HG03432 (cell line): ENCODE data around the gene SCYL3.
"Not testable (repeated sequence)": the region's sequence is repeated elsewhere in the genome, so short reads cannot be mapped to it uniquely, and the experiment has no call there.

Experiments used
- ATAC-seq: cut with Tn5 transposase; IDR thresholded peaks from one replicate; pipeline ENCODE4 v1.9.1; 2021; ENCODE audit warnings: mild to moderate bottlenecking, moderate library complexity; ENCODE audit not compliant: unreplicated experiment

Gene SCYL3

GRCh38 chr1:169893645-169894423, at the start of gene SCYL3:
Gene SCYL3 (minus strand): TSS chr1:169893896. CDS start chr1:169888840, 5,056 bp downstream.
- peak; percentile 90 for ATAC-seq

DNA sequence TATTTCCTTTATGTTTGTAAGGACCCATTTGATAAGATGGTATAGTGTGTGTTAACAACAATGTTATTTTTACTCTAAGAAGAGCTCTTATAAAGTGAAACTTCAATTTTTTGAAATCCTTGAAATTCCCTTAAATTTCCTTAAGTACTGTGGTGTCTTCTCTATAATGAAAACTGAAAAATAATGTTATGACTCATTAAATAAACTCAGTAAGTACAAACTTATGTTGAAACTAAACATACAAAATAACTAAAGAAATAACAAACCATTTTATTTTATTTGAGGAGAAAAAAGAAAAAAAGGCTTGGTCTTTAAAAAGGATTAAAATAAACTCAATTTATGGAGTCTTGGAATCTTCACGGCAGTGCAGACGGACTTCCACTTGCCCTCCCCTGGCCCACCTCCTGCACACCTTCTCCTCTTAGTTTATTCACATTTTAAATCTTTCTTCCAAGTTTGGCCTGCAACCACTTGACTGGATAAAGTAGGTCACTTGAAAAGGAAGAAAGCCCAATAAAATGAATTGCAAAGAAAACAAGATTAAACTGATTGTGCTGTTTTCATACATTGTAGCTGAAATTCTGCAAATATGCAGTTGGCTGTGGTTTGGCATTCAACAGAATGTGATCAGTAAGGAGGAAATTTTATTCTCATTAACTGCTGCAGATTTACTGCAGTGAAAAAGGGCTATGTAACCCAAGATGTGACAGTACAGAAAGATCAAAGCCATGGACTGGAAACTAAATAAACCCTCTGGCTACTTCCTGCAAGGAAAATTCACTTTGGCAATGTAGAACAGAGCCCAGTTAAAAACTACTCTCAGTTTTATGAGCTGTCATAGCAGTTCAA, 48.5 kb upstream of the SCYL3 start:
- no peak for ATAC-seq

DNA sequence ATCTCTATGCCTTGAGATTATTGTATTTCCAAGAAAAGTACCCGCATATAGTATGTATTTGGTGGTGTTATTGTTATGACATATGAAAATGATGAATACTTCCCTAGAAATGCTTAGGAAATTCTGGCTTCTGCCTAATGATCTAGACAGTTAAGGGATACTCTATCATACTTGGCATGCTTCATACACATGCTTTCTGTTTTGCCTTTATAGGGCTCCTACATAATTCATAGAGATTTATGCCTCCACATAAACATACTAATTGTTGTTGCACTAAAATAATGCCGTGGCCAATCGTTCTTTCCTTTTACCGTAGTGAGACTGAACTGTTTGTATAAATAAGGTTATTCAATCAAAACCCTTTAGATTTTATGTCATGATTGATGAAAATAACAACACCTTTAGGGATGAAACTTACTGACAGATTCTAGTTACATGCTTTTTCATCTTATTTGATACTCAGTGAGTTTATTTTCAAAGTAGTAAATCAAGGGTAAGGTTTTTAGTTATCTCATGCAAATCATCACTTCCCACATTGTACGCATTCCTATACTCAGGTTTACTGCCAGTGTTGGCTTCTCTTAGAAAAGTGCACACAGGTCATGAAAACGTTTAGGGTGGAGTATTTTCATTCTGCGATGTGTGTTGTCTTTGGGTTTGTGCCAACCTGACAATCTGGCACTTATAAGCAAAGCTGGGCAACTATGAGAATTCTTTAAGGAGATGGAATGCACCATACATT, 40.5 kb upstream of the SCYL3 start:
- ATAC-seq = no peak

- ATAC-seq = no peak
These were observed 38.1 kb upstream of the SCYL3 start for GRCh38 chr1:169931795-169932231.

DNA sequence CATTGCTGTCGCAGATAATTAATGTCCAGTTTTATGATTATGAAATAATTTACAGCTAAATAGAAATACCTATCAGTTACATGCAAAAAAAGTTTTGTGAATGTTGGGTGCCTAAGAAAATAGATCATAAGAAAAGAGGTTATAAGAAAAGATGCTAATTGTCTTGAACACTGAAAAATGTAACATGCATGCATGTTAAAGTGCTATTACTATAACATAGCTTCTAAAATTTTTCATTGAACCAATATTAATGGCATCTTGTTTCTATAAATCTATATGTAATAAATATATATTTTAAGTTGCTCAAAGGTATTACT, 35.5 kb upstream of the SCYL3 start:
- no peak for ATAC-seq

DNA sequence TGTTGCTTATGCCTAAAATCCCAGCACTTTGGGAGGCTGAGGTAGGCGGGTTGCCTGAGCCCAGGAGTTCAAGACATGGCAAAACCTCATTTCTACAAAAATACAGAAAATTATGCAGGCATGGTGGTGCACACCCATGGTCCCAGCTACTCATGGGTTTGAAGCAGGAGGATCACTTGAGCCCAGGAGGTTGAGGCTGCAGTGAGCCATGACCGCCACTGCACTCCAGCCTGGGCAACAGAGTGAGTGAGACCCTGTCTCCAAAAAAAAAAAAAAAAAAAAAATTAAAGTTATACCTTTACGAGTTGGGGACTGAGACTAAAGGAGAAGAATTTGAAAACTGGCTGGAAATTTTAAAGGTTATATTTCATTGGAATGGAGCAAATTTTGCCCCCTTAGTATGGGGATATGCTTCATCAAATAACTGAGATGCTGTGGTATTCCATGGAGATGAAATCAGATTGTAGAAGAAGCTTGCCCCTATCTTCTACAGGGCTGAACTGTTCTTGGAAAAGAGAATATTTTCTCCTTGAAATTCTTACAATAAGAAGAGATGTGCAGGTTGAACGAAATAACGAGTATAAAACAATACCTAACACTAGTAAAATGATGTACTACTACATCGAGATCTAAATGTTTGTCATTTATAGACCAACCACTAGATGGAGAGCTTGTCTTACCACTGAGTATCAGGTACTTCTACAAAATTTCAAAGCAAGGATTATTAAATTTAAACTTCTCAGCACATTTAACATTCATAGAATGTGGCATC, 34.9 kb upstream of the SCYL3 start:
- peak; percentile 69 for ATAC-seq

- ATAC-seq = peak; percentile 75
These were observed 32.1 kb upstream of the SCYL3 start for GRCh38 chr1:169925505-169926482.

- ATAC-seq = no peak
These were observed 31.1 kb upstream of the SCYL3 start for GRCh38 chr1:169924829-169925228.

DNA sequence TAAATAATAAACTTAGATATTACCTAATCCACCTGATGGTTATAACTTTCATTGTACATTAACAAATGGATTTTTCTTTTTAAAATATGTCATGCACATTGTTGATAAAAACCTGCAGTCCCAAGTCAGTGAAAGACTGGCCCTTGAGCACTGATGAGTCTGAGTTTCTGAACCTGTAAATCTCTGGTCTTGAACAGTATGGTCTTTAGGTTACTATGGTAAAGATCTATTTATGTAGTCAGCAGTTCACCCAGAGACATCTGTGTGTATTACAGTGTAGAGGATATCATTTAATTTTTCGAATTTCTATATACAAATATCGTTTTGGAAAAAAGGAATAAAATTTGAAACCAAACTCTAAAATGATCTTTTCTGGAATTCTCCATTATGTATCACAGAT, 30.4 kb upstream of the SCYL3 start:
- ATAC-seq = no peak

GRCh38 chr1:169921080-169921479, 27.4 kb upstream of the SCYL3 start:
- no peak for ATAC-seq

GRCh38 chr1:169918927-169919326, 25.2 kb upstream of the SCYL3 start:
- no peak for ATAC-seq

- not testable (repeated sequence) for ATAC-seq
These were observed 24.5 kb upstream of the SCYL3 start for GRCh38 chr1:169918220-169918619.

DNA sequence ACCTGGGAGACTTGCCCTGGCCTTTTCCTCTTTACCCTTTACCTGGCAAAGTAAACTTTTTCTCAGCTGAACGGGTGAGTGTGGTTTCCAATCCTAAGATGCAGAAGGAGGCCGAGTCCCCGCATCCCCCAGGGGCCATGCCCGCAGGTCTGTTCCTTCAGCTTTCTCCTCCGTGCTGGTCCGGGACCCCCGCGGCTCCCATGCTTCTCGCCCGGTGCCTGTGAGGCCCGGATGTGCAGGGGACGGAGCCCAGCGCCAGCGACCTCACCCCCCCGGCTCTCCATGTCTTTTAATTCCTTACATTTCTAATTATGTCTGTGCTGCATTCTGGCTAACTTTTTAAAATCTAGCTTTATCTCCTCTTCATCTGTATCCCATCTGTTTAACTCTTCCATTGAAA, 21.5 kb upstream of the SCYL3 start:
- ATAC-seq = no peak

GRCh38 chr1:169914531-169914930, 20.8 kb upstream of the SCYL3 start:
- no peak for ATAC-seq

DNA sequence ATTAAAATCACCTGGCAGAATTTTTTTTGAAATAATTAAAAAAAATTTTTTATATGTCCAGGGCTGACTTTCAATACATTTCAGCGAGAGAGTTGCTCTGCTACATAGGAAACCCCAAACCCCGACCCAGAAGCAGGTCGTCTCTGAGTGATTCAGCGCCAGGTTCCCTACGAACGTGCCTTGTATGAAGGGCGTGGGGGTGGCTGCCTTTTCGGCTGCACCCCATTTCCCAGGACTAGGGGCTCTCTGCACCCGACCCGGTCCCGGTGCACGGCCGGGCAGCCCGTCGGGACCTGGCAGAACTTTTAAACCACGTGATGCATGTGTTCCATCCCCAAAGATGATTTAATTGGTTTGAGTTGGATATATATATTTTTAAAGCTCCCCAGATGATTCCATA, 15.8 kb upstream of the SCYL3 start:
- no peak for ATAC-seq

DNA sequence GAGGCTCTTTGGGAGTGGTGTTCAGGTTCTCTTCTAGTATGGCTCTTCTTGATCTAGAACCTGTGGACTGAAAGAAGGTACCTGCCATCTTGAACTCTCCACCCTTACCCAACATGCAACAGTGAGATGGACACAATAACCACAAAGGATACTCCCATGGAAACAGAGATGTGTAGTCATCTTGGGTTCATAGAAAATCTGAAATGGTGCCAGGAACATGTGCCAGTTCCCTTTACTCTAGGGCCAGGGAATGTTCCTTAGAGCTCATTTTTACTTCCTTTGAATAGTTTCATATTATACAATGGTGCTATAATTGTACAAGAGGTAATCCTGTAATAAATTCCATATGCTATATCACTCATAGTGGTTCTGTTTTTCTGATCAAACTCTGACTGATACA, 13.2 kb upstream of the SCYL3 start:
- ATAC-seq = no peak

DNA sequence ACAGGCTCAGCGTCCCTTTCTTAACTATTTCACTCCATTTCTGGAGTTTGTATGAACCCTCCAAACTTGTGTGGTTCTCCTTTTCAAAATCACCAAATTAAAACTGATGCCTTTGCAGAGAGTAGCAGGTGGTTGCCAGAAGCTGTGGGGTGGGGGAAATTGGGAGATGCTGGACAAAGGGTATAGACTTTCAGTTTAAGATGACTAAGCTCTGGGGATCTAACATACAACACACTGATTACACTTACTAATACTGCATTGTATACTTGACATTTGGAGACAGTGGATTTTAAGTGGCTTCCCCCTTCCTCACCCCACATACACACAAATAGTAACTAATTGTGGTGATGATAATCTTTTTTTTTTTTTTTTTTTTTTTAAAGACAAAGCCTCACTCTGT, 11.1 kb upstream of the SCYL3 start:
- peak; percentile 35 for ATAC-seq

DNA sequence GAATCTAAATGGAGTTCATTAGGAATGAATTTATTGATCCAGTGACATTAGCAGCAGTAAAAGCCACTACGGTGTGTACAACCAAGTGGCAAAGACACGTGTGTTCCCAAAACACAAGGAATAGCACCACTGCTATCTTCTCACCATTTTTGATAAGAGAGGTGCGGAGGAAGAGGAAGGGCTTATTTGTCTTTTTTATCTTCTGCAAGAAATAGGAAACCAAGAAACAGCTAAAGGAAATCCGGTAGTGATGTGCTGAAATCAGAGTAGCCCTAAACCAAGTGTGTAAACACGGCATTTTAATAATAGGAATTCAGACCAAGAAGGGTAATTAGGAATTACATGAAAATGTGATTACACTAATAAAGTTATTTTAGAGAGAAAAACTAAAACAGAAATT, 9.1 kb upstream of the SCYL3 start:
- no peak for ATAC-seq

GRCh38 chr1:169901115-169901514, 7.4 kb upstream of the SCYL3 start:
- no peak for ATAC-seq

DNA sequence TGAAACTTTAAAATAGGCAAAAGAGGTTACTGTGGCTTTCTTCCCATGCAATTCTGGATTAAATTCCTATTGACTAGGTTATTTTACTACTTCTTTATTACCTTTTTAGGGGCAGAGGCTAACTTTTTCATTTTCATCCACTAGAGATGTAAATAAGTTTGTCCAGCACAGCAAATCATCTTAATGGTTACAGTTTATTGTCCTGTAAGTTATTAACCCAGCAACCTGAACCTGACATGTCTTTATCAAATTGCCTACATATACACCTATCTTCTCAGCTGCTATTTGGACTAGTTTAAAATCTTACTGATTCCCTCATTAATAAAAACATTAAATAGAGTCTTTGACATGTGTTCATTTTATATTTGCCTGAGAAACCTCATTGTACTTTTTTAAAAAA, 6.9 kb upstream of the SCYL3 start:
- ATAC-seq = no peak
